Cortex of kidney (tissue), 1 donor: ENCODE data around the gene FBLN2.

Experiments used
- DNase-seq: peaks from one replicate; lab custom pipeline; 2025; lab: John Stamatoyannopoulos, UW

Gene FBLN2

GRCh38 chr3:13624671-13625125 lies 75.8 kb downstream of the FBLN2 start:
- DNase-seq: no peak

DNA sequence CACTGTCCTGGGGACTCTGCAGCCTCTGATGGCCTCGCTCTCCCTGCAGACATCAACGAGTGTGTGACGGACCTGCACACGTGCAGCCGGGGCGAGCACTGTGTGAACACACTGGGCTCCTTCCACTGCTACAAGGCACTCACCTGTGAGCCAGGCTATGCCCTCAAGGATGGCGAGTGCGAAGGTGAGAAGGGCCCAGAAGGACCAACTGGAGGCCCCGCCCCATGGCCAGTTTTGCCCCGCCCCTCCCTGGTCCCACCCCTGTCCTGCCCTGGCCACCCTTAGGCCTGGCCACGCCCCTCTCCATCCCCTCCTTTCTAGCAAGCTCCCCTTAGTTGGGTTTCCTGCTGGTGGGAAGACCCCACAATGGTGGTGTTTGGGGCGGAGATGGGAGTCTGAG lies 77.5 kb downstream of the FBLN2 start:
- no peak for DNase-seq

DNA sequence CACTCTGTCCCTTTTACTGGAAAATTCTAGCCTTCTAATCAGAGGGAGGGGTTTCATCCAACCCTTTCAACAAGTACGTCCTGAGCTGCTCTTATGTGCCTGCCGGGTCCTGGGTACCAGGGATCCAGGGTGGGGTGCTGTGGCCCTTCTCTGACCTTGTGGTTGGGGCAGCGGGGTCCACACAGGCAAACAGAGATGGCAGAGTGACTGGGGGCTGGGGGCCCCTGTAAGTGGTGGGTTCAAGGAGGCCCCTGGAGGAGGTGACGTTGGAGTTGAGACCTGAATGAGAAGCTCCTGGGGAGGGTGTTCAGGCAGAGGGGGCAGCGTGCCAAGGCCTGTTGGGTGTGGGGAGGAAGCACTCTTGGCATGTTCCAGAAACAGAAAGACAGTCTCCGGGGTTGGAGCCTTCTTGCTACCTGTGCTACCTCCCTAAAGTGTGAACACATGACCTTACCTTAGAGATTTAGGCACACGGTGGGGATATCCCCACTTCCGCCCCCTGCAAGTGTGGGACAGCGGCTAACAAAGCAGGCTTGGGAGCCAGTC lies 78.1 kb downstream of the FBLN2 start:
- DNase-seq: no peak

DNA sequence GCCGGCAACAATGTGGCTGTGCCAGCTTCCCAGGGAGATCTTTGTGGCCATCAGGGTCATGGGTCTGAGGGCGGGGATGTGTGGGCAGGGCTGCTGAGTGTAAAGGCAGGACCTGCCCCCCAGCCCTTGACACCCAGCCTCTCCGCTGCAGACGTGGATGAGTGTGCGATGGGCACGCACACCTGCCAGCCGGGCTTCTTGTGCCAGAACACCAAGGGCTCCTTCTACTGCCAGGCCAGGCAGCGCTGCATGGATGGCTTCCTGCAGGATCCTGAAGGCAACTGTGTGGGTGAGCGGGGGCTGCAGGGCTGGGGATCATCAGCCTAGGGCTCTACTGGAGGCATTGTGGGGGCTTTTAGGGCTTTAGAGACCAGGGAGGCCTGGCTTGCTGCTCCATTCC lies 78.8 kb downstream of the FBLN2 start:
- no peak for DNase-seq

DNA sequence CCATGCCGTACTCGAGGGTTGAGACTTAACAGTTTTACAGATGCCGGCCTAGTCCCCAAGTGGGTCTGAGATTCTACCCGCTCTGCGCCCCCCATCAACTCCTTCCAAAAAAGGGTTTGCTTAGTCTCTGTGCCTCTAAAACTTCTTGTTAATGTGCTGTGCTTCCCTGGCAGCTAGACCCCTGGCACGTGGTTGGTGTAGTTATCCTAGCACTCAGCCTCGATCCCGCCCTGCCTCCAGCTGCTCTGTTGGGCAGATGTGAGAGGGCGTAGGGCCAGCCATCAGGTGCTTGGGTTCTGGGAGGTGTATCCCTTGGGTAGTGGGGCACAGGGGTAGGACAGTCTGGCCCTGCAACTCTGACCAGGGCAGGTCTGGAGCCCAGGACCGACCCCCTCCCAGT lies 79.5 kb downstream of the FBLN2 start:
- no peak for DNase-seq

DNA sequence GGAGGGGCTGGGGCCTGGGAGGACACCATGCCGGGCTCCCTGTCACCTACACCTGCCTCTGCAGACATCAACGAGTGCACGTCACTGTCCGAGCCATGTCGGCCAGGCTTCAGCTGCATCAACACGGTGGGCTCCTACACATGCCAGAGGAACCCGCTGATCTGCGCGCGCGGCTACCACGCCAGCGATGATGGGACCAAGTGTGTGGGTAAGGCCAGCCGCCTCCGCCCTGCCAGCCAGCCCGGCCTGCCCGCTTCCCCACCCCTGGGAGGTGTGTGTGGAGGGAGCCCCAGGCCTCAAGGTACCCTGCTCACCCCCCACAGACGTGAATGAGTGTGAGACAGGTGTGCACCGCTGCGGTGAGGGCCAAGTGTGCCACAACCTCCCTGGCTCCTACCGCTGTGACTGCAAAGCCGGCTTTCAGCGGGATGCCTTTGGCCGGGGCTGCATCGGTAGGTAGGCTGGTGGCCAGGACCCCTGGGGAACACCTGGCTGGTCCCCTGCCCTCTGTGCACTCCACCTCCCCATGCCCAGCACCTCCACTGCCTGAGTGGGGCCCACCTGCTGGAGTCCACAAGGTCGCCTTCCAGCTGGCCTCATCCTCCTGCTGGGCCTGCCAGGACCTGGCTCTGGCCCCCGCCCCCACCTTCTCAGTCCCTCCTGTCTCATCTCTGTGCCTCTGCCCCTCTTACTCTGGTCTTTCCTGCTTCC lies 80.1 kb downstream of the FBLN2 start:
- DNase-seq: no peak

- DNase-seq: no peak
These were observed 80.7 kb downstream of the FBLN2 start for GRCh38 chr3:13629644-13630043.

DNA sequence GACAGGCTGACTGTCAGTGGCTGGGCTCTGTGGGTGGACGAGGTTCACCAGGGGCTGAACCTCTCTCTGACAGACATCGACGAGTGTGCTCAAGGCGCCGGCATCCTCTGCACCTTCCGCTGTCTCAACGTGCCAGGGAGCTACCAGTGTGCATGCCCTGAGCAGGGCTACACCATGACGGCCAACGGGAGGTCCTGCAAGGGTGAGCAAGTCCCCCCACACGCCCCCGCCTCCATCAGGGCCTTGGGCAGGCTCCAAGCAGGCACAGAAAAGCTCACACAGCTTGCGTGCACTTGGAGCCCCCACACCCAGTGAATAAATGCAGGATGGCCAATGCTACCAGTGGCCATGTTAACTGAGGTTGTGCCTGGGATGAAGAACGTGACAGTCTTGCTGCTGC lies 82.3 kb downstream of the FBLN2 start:
- no peak for DNase-seq

GRCh38 chr3:13633176-13633575 lies 84.3 kb downstream of the FBLN2 start:
- no peak for DNase-seq

DNA sequence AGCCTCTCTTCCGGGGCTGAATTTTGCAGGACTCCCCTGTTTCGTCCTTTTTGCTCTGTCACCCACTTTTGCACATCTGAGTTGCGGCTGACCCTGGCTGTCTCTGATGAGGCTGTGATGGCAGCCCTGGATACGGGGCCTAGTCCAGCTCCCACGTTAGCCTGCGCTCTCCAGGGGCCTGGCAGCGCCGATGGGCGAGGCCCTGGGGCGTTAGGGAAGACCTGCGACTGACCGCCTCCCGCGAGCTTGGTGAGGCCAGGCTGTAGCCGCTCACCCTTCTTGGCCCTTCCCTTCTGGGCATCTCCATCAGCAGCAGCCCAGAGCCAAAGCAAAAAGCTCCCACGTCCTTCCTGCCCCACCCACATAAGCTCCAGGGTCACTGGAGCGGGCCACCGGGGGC lies 85.2 kb downstream of the FBLN2 start:
- no peak for DNase-seq

- no peak for DNase-seq
These were observed 85.7 kb downstream of the FBLN2 start for GRCh38 chr3:13634615-13635014.

GRCh38 chr3:13636186-13636585 lies 87.3 kb downstream of the FBLN2 start:
- DNase-seq: no peak

- no peak for DNase-seq
These were observed 87.9 kb downstream of the FBLN2 start for GRCh38 chr3:13636874-13637273.

DNA sequence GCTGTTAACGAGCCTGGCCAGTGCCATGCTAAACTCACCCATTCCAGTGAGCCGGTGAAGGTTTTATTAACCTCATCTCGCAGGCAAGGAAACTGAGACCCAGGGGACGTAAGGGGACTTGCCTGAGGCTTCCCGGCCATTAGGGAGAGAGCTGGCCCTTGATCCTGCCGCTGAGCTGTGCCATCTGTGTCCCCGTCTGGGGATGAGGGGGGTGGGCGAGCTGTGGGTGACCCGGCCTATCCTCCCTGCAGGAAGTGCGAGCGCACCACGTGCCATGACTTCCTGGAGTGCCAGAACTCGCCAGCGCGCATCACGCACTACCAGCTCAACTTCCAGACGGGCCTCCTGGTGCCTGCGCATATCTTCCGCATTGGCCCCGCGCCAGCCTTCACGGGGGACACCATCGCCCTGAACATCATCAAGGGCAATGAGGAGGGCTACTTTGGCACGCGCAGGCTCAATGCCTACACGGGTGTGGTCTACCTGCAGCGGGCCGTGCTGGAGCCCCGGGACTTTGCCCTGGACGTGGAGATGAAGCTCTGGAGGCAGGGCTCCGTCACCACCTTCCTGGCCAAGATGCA lies 88.5 kb downstream of the FBLN2 start:
- DNase-seq: no peak

GRCh38 chr3:13637953-13638352 lies 89.0 kb downstream of the FBLN2 start:
- no peak for DNase-seq

GRCh38 chr3:13638927-13639326 lies 90.0 kb downstream of the FBLN2 start:
- DNase-seq: no peak

DNA sequence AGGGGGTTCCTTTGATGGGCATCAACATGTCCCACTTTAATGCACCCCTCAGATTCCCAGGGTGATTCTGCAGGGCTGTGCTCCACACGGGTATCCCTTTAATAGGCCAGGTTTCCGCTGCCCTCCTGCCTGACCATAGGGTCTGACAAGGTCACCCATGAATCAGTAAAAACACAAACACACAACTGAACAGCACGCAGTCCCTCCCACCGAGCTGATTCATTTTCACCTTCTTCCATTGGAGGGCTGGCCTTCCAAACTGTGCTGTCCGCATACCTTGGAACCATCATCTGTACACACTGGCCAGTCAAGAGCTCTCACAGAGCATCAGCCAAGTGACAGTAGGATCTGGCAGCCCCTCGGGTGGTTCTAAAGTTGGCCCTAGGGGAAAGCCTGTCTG lies 93.7 kb downstream of the FBLN2 start:
- no peak for DNase-seq

DNA sequence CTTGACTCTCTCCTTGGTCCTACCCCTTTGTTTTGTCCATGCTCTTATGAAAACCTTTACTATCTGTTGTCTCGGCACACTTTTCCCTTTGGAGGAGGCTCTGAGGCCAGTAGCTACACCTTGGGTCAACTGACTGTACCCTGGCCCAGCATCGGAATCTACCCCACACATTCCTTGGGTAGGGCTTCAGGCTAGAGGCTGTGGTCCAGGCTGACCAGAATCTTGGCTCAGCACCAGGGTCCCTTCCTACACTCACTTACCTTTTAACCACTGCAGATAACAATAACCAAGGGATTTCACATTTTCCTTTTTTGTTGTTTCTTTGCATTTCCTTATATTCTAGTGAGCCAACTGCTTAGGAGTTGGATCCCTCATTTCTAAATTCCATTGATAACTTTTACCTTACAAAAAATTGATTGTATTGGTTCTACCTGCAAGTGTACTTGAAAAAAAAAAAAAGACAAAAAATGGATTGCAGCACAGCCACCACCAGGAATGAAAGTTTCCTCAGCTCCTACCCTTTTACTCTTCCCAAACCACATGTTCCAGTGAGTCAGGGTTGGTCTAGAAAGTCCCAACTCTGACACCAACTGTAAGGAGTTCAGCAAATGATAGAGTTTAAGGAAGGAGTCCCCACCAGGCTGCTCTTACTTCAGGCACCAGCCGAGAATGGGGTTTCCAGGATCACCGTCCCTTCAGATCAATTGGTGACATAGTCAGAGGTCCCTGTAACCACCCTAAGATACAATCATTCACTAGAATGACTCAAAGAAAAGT lies 95.6 kb downstream of the FBLN2 start:
- DNase-seq: no peak

DNA sequence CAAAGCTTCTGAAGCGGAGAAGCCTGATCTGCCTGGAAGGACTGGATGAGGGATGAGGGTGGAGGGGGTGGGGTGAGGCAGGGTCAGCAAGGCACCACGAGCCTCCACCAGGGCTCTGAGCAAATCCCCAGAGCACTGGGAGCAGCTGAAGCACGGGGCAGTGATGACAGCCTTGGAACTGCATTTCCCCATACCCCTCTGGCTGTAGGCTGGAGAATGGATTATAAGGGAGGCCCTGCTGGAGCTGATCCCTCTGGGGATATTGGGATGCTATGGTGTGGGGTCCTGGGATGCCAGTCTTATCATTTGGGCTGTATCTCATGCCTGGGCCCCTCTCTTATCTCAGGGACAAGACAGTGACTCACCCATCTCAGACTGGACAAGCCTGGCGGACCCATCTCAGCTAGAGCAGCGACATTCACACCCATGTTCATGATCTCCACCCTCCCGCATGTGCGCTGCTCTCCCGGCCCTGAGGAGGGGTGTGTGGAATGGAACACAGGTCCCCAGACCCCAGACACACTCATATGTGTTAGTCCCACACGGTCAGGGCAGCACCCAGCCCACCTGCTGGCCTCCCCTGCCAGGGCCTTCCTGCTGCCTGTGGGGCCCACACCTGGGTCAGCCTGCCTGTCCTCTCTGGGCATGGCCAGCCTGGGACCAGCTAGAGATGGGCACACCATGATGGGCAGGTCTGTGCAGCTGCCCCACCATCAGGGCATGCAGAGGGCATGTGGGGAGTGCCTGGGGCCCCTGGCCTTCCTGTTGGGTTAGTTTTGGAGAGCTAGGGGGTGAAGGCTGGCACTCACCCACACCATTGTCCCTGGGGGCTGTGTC lies 97.1 kb downstream of the FBLN2 start:
- no peak for DNase-seq

GRCh38 chr3:13647298-13648059 lies 98.6 kb downstream of the FBLN2 start:
- DNase-seq: no peak
